Measurements from ENCODE around the gene SEC14L2. TPM values are rescaled to one million over a fixed set of nuclear protein-coding genes. Genes with fewer than 3 reads are reported as not detected.

Gene SEC14L2
- total and polyA plus RNA-seq, 7 donors = 2.4 to 12.1 (median 5.5) TPM

Small RNA genes lying within 50 kb of the gene (small RNA-seq; reads per million reads assigned to genes)
- gene AC004832.3 (0 reads per million in 3 donors), gene RNU6-564P (0 reads per million in 3 donors)

Other genes with a start within 250 kb of the SEC14L2 start
- gene LIF, start 150.3 kb upstream of the SEC14L2 start, total RNA-seq = 1 to 10 TPM in 1 of 4 donors, under 1 TPM in 3; 0.28 to 5.8 (median 0.34) TPM
- gene LIF, start 150.3 kb upstream of the SEC14L2 start, polyA plus RNA-seq = 10 to 100 TPM in 1 of 3 donors, 1 to 10 TPM in 2; 1.6 to 10.3 (median 1.8) TPM
- gene OSM, start 130.2 kb upstream of the SEC14L2 start, total RNA-seq = 10 to 100 TPM in 1 of 4 donors, 1 to 10 TPM in 1, under 1 TPM in 2; 0.71 to 12.8 (median 3.5) TPM
- gene OSM, start 130.2 kb upstream of the SEC14L2 start, polyA plus RNA-seq = 1 to 10 TPM in 2 of 3 donors, under 1 TPM in 1; 0.60 to 9.9 (median 1.5) TPM
- 10 to 100 TPM in 2 of 4 donors, 1 to 10 TPM in 2; 5.3 to 15.0 (median 10.8) TPM for gene CASTOR1, start 107.5 kb upstream of the SEC14L2 start, total RNA-seq
- gene CASTOR1, start 107.5 kb upstream of the SEC14L2 start, polyA plus RNA-seq = 1 to 10 TPM in 2 of 3 donors, not detected in 1; 6.4 to 8.4 TPM
- gene TBC1D10A, start 70.1 kb upstream of the SEC14L2 start, total RNA-seq = 10 to 100 TPM; 12.5 to 31.0 (median 26.8) TPM
- gene TBC1D10A, start 70.1 kb upstream of the SEC14L2 start, polyA plus RNA-seq = 10 to 100 TPM; 28.8 to 35.4 (median 29.1) TPM
- 10 to 100 TPM; 24.2 to 61.5 (median 33.5) TPM for gene SF3A1, start 40.1 kb upstream of the SEC14L2 start, total RNA-seq
- 10 to 100 TPM; 17.4 to 41.2 (median 21.3) TPM for gene SF3A1, start 40.1 kb upstream of the SEC14L2 start, polyA plus RNA-seq
- gene CCDC157, start 40.0 kb upstream of the SEC14L2 start, total RNA-seq = 1 to 10 TPM in 3 of 4 donors, under 1 TPM in 1; 0.83 to 2.0 (median 1.7) TPM
- 1 to 10 TPM; 1.2 to 1.8 (median 1.6) TPM for gene CCDC157, start 40.0 kb upstream of the SEC14L2 start, polyA plus RNA-seq
- 10 to 100 TPM; 12.2 to 21.6 (median 13.0) TPM for gene RNF215, start 9.6 kb upstream of the SEC14L2 start, total RNA-seq
- gene RNF215, start 9.6 kb upstream of the SEC14L2 start, polyA plus RNA-seq = 1 to 10 TPM in 2 of 3 donors, under 1 TPM in 1; 0.92 to 7.1 (median 1.8) TPM
- gene MTFP1, start 28.8 kb downstream of the SEC14L2 start, total RNA-seq = 1 to 10 TPM; 2.9 to 7.1 (median 4.8) TPM
- 10 to 100 TPM; 21.0 to 38.5 (median 31.2) TPM for gene MTFP1, start 28.8 kb downstream of the SEC14L2 start, polyA plus RNA-seq
- not detected for gene SEC14L3, start 75.0 kb downstream of the SEC14L2 start, total RNA-seq
- under 1 TPM in 1 of 3 donors, not detected in 2; 0.23 TPM for gene SEC14L3, start 75.0 kb downstream of the SEC14L2 start, polyA plus RNA-seq
- gene SEC14L4, start 108.7 kb downstream of the SEC14L2 start, total RNA-seq = not detected
- under 1 TPM in 1 of 3 donors, not detected in 2; 0.04 TPM for gene SEC14L4, start 108.7 kb downstream of the SEC14L2 start, polyA plus RNA-seq
- 1 to 10 TPM in 1 of 4 donors, under 1 TPM in 2, not detected in 1; 0.41 to 4.3 (median 0.83) TPM for gene SEC14L6, start 149.7 kb downstream of the SEC14L2 start, total RNA-seq
- gene SEC14L6, start 149.7 kb downstream of the SEC14L2 start, polyA plus RNA-seq = under 1 TPM in 1 of 3 donors, not detected in 2; 0.10 TPM
- gene GAL3ST1, start 177.6 kb downstream of the SEC14L2 start, total RNA-seq = 1 to 10 TPM in 2 of 4 donors, under 1 TPM in 2; 0.68 to 2.8 (median 1.5) TPM
- 10 to 100 TPM in 1 of 3 donors, 1 to 10 TPM in 2; 3.6 to 10.2 (median 5.8) TPM for gene GAL3ST1, start 177.6 kb downstream of the SEC14L2 start, polyA plus RNA-seq
- gene PES1, start 194.9 kb downstream of the SEC14L2 start, total RNA-seq = 10 to 100 TPM; 33.2 to 48.1 (median 43.1) TPM
- 10 to 100 TPM; 25.0 to 64.8 (median 33.0) TPM for gene PES1, start 194.9 kb downstream of the SEC14L2 start, polyA plus RNA-seq
- 10 to 100 TPM; 23.5 to 45.7 (median 25.5) TPM for gene TCN2, start 210.2 kb downstream of the SEC14L2 start, total RNA-seq
- gene TCN2, start 210.2 kb downstream of the SEC14L2 start, polyA plus RNA-seq = 10 to 100 TPM in 2 of 3 donors, 1 to 10 TPM in 1; 8.4 to 28.7 (median 17.1) TPM
- gene SLC35E4, start 238.8 kb downstream of the SEC14L2 start, total RNA-seq = 1 to 10 TPM; 5.0 to 7.7 (median 6.4) TPM
- gene SLC35E4, start 238.8 kb downstream of the SEC14L2 start, polyA plus RNA-seq = 1 to 10 TPM; 1.2 to 4.0 (median 2.1) TPM

Measured in sigmoid colon (tissue), 7 donors.